A549 (cell line): ENCODE data around the gene RANBP2.

Experiments used
- EHMT2 ChIP-seq: fragments of 200-600 bp; sonication (generic); IDR thresholded peaks from 2 replicates; pipeline ENCODE4 v1.6.1; 2016; ENCODE audit warnings: antibody characterized with exemption, low read depth, mild to moderate bottlenecking, moderate library complexity
- POLR2A ChIP-seq: IDR thresholded peaks from 2 replicates; pipeline ENCODE4 v1.6.1; 2012; ENCODE audit warnings: mild to moderate bottlenecking, low read length
- RAD21 ChIP-seq, 2 experiments: fragments of >200 bp in 1 of 2; sonication (Bioruptor Twin) in 1 of 2; formaldehyde crosslinking in 1 of 2; IDR thresholded peaks in 1 of 2; conservative IDR thresholded peaks in 1 of 2; 2 replicates in 1 of 2; 3 replicates in 1 of 2; pipeline ENCODE4 v1.6.1; 2012 to 2018; ENCODE audit warnings: inconsistent platforms in 1 of 2
- USF2 ChIP-seq: fragments of 450-650 bp; IDR thresholded peaks from 2 replicates; pipeline ENCODE4 v1.6.1; 2014; ENCODE audit warnings: antibody characterized with exemption
- TF ChIP-seq, protein P1 (sequence below): fragments of >200 bp; sonication (Bioruptor Twin); formaldehyde crosslinking; IDR thresholded peaks from 3 replicates; pipeline ENCODE4 v1.5.1; 2016

DNA sequence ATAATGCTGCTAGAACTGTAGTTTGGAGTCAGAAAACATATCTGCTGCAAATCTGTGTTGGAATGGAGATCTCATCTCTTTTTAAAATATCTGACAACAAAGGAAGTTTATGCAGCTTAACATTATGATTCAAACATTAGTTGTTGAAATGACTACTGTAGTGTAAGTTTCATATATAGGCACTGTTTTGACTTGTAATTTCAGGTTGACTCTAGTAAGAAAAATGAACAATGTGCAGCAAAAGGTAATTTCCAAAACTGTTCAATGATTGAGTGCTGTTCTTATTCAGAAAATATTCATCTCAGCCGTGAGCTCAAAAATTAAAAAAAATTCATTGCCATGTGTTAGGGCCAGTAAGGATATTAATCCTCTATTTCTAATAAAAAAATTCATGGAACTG lies 115.8 kb downstream of the RANBP2 start:
- TF ChIP-seq, protein P1, sequence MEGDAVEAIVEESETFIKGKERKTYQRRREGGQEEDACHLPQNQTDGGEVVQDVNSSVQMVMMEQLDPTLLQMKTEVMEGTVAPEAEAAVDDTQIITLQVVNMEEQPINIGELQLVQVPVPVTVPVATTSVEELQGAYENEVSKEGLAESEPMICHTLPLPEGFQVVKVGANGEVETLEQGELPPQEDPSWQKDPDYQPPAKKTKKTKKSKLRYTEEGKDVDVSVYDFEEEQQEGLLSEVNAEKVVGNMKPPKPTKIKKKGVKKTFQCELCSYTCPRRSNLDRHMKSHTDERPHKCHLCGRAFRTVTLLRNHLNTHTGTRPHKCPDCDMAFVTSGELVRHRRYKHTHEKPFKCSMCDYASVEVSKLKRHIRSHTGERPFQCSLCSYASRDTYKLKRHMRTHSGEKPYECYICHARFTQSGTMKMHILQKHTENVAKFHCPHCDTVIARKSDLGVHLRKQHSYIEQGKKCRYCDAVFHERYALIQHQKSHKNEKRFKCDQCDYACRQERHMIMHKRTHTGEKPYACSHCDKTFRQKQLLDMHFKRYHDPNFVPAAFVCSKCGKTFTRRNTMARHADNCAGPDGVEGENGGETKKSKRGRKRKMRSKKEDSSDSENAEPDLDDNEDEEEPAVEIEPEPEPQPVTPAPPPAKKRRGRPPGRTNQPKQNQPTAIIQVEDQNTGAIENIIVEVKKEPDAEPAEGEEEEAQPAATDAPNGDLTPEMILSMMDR: no peak
- TF ChIP-seq RAD21 (conservative IDR thresholded peaks at IDR 0.05 in 1 of 2, IDR thresholded peaks at IDR 0.05 in 1 of 2) (no peak), POLR2A (no peak), EHMT2 (no peak), USF2 (no peak)
